IPS DF 6.9 (cell line): ENCODE measurements around the gene KCNG2.

Source experiments
- DNase-seq: peaks from one replicate; pipeline ENCODE4 v3.0.0-alpha.2; 2013; ENCODE audit warnings: low read depth, low spot score
- H3K27ac ChIP-seq: one replicate; pipeline ENCODE4 v1.5.1; 2013; ENCODE audit warnings: low read length, control low read depth
- H3K27me3 ChIP-seq: 2 replicates; pipeline ENCODE4 v1.6.1; 2013; ENCODE audit warnings: mild to moderate bottlenecking, low read length; ENCODE audit not compliant: control insufficient read depth, insufficient read depth
- H3K36me3 ChIP-seq: 2 replicates; pipeline ENCODE4 v1.6.1; 2013; ENCODE audit warnings: low read length; ENCODE audit not compliant: control insufficient read depth, insufficient read depth
- H3K4me1 ChIP-seq: 2 replicates; pipeline ENCODE4 v1.6.1; 2013; ENCODE audit warnings: low read length; ENCODE audit not compliant: control insufficient read depth, insufficient read depth
- H3K4me3 ChIP-seq: 2 replicates; pipeline ENCODE4 v1.5.1; 2013; ENCODE audit warnings: mild to moderate bottlenecking, low read length
- H3K9me3 ChIP-seq: 2 replicates; pipeline ENCODE4 v1.6.1; 2013; ENCODE audit warnings: low read length, inconsistent platforms; ENCODE audit not compliant: control insufficient read depth, insufficient read depth
- WGBS: extraction: QIAGEN DNeasy Blood & Tissue Kit; methylation state at CpG from one replicate; pipeline ENCODE4 v1.1.7; 2013; ENCODE audit warnings: mixed read lengths, missing lambda C conversion rate; ENCODE audit not compliant: insufficient read length, insufficient coverage; 5-methylcytosine and 5-hydroxymethylcytosine counted together

Gene KCNG2

GRCh38 chr18:79926715-79927606 is 129.2 kb downstream of the KCNG2 start:
- Histone ChIP-seq H3K36me3 (no peaks in the 10 kb centered on the region), H3K9me3 (no peaks in the 10 kb centered on the region), H3K4me3 (no peak overlapping the region), H3K4me1 (0 out of 2 replicates have a peak, but pooled peaks cover 2% of the 10 kb centered on the region), H3K27me3 (no peaks in the 10 kb centered on the region), H3K27ac (no peak overlapping the region)
- 100% methylated on average over 2 of the region's 21 CpGs for WGBS
- no peak for DNase-seq

- Histone ChIP-seq H3K4me3 (no peak overlapping the region), H3K36me3 (no peaks in the 10 kb centered on the region), H3K27me3 (no peaks in the 10 kb centered on the region), H3K4me1 (0 out of 2 replicates have a peak, but pooled peaks cover 2% of the 10 kb centered on the region), H3K27ac (no peak overlapping the region), H3K9me3 (no peaks in the 10 kb centered on the region)
- no peak for DNase-seq
- no CpG with 5 or more reads among the region's 25 CpGs for WGBS
Measured at GRCh38 chr18:79927607-79928562, 130.1 kb downstream of the KCNG2 start.

- DNase-seq, result no peak
- Histone ChIP-seq H3K27me3 (no peaks in the 10 kb centered on the region), H3K9me3 (no peaks in the 10 kb centered on the region), H3K27ac (no peak overlapping the region), H3K36me3 (no peaks in the 10 kb centered on the region), H3K4me3 (no peak overlapping the region), H3K4me1 (0 out of 2 replicates have a peak, but pooled peaks cover 2% of the 10 kb centered on the region)
- no CpG with 5 or more reads among the region's 9 CpGs for WGBS
Measured at GRCh38 chr18:79928563-79928960, 130.8 kb downstream of the KCNG2 start.

- WGBS, result no CpG with 5 or more reads among the region's 2 CpGs
- no peak overlapping the region for H3K27ac ChIP-seq
- H3K4me1 ChIP-seq, result 0 out of 2 replicates have a peak, but pooled peaks cover 2% of the 10 kb centered on the region
- DNase-seq, result no peak
- no peak overlapping the region for H3K4me3 ChIP-seq
- no peaks in the 10 kb centered on the region for H3K36me3 ChIP-seq
- H3K27me3 ChIP-seq, result no peaks in the 10 kb centered on the region
- H3K9me3 ChIP-seq, result no peaks in the 10 kb centered on the region
Measured at GRCh38 chr18:79930020-79930642, 132.4 kb downstream of the KCNG2 start.

GRCh38 chr18:79931475-79931874 is 133.7 kb downstream of the KCNG2 start:
- DNase-seq, result no peak
- WGBS, result no CpG with 5 or more reads among the region's 2 CpGs
- H3K36me3 ChIP-seq, result no peaks in the 10 kb centered on the region
- H3K27me3 ChIP-seq, result no peaks in the 10 kb centered on the region
- no peak overlapping the region for H3K27ac ChIP-seq
- H3K4me1 ChIP-seq, result no peaks in the 10 kb centered on the region
- H3K4me3 ChIP-seq, result no peak overlapping the region
- H3K9me3 ChIP-seq, result no peaks in the 10 kb centered on the region

GRCh38 chr18:79932907-79933306 is 135.2 kb downstream of the KCNG2 start:
- Histone ChIP-seq H3K9me3 (no peaks in the 10 kb centered on the region), H3K27me3 (no peaks in the 10 kb centered on the region), H3K4me3 (no peak overlapping the region), H3K4me1 (no peaks in the 10 kb centered on the region), H3K36me3 (no peaks in the 10 kb centered on the region), H3K27ac (no peak overlapping the region)
- WGBS, result no CpG with 5 or more reads among the region's 3 CpGs
- DNase-seq, result no peak

- no peaks in the 10 kb centered on the region for H3K27me3 ChIP-seq
- no peaks in the 10 kb centered on the region for H3K9me3 ChIP-seq
- DNase-seq, result no peak
- H3K4me3 ChIP-seq, result no peak overlapping the region
- no peaks in the 10 kb centered on the region for H3K36me3 ChIP-seq
- H3K27ac ChIP-seq, result no peak overlapping the region
- H3K4me1 ChIP-seq, result no peaks in the 10 kb centered on the region
- no CpG with 5 or more reads among the region's 10 CpGs for WGBS
Measured at GRCh38 chr18:79933765-79934164, 136.0 kb downstream of the KCNG2 start.

GRCh38 chr18:79934311-79935097 is 136.8 kb downstream of the KCNG2 start:
- Histone ChIP-seq H3K4me1 (no peaks in the 10 kb centered on the region), H3K4me3 (no peak overlapping the region), H3K9me3 (no peaks in the 10 kb centered on the region), H3K36me3 (no peaks in the 10 kb centered on the region), H3K27ac (no peak overlapping the region), H3K27me3 (no peaks in the 10 kb centered on the region)
- DNase-seq, result no peak
- WGBS, result no CpG with 5 or more reads among the region's 8 CpGs

- WGBS, result no CpG with 5 or more reads among the region's 5 CpGs
- H3K4me3 ChIP-seq, result no peak overlapping the region
- no peak overlapping the region for H3K27ac ChIP-seq
- H3K9me3 ChIP-seq, result no peaks in the 10 kb centered on the region
- no peaks in the 10 kb centered on the region for H3K4me1 ChIP-seq
- H3K27me3 ChIP-seq, result no peaks in the 10 kb centered on the region
- no peak for DNase-seq
- no peaks in the 10 kb centered on the region for H3K36me3 ChIP-seq
Measured at GRCh38 chr18:79935098-79935480, 137.4 kb downstream of the KCNG2 start.
